HG02678 (cell line): Measurements from ENCODE around the gene STX5.
"Not testable (repeated sequence)": the region's sequence is repeated elsewhere in the genome, so short reads cannot be mapped to it uniquely, and the experiment has no call there.

Experiments used
- ATAC-seq: cut with Tn5 transposase; IDR thresholded peaks from one replicate; pipeline ENCODE4 v1.9.1; 2021; ENCODE audit warnings: mild to moderate bottlenecking, moderate library complexity; ENCODE audit not compliant: unreplicated experiment

The STX5 gene

GRCh38 chr11:62831520-62832335 lies at the start of gene STX5:
TSS of gene STX5 (minus strand) at chr11:62832051. CDS start at chr11:62831243, 808 bp downstream.
- peak; percentile 90 for ATAC-seq

GRCh38 chr11:62880803-62881578 lies 49.1 kb upstream of the STX5 start, which contains the start of gene SLC3A2:
TSS of gene SLC3A2 (plus strand) at chr11:62880896. CDS start at chr11:62881024, 128 bp downstream.
- peak; percentile 72 for ATAC-seq

- ATAC-seq: peak; percentile 19
Measured at GRCh38 chr11:62880231-62880802, 48.5 kb upstream of the STX5 start.

- no peak for ATAC-seq
Measured at GRCh38 chr11:62879235-62879978, 47.6 kb upstream of the STX5 start.

GRCh38 chr11:62876712-62877111 lies 44.9 kb upstream of the STX5 start:
- no peak for ATAC-seq

GRCh38 chr11:62875698-62876478 lies 44.0 kb upstream of the STX5 start:
- ATAC-seq: no peak

GRCh38 chr11:62874851-62875250 lies 43.0 kb upstream of the STX5 start:
- ATAC-seq: no peak

- no peak for ATAC-seq
Measured at GRCh38 chr11:62865635-62866034, 33.8 kb upstream of the STX5 start.

GRCh38 chr11:62863687-62864335 lies 32.0 kb upstream of the STX5 start:
- no peak for ATAC-seq

- ATAC-seq: not testable (repeated sequence)
Measured at GRCh38 chr11:62861564-62862192, 29.8 kb upstream of the STX5 start.

- ATAC-seq: no peak
Measured at GRCh38 chr11:62860835-62861563, 29.1 kb upstream of the STX5 start.

- not testable (repeated sequence) for ATAC-seq
Measured at GRCh38 chr11:62859281-62859703, 27.4 kb upstream of the STX5 start.

- ATAC-seq: no peak
Measured at GRCh38 chr11:62858201-62858600, 26.4 kb upstream of the STX5 start.

GRCh38 chr11:62857541-62857982 lies 25.7 kb upstream of the STX5 start:
- ATAC-seq: no peak

GRCh38 chr11:62856333-62856895 lies 24.6 kb upstream of the STX5 start:
- ATAC-seq: no peak

GRCh38 chr11:62855571-62856332 lies 23.9 kb upstream of the STX5 start:
- ATAC-seq: peak; percentile 88
